Caco-2 (cell line): ENCODE measurements around the gene SAMSN1. TPM values are rescaled to one million over a fixed set of nuclear protein-coding genes. Genes with fewer than 3 reads are reported as not detected.

Experiments used
- BruUV-seq: library from RNA; stranded (reverse); fragments of 400-500 nt; replicated peaks from 2 replicates; lab custom pipeline; 2021; lab: Mats Ljungman, UMichigan
- CTCF ChIA-PET: fragments of 300-600 bp; sonication (Branson Sonifier 250); formaldehyde crosslinking; loops from one replicate; lab custom pipeline; 2022; ENCODE audit warnings: antibody characterized with exemption; lab: Charles Lee
- POLR2A ChIA-PET: fragments of 300-600 bp; sonication (Branson Sonifier 250); formaldehyde crosslinking; loops from one replicate; lab custom pipeline; 2022; ENCODE audit warnings: antibody characterized with exemption; lab: Charles Lee
- DNase-seq, 2 experiments: peaks; one replicate each; pipeline versions ENCODE4 v3.0.0 to v3.0.0-alpha.2; 2020 to 2022
- H3K27me3 ChIP-seq: replicated peaks from 2 replicates; pipeline ENCODE4 v1.6.0; 2011; ENCODE audit warnings: low read length; ENCODE audit not compliant: control insufficient read depth, insufficient read depth
- H3K36me3 ChIP-seq: 2 replicates; pipeline ENCODE4 v1.5.1; 2011; ENCODE audit warnings: low read length; ENCODE audit not compliant: control insufficient read depth, insufficient read depth
- H3K4me1 ChIP-seq: fragments of 250-450 bp; sonication (Bioruptor Pico); 2 replicates; pipeline ENCODE4 v1.5.1; 2020; ENCODE audit warnings: mild to moderate bottlenecking
- H3K4me3 ChIP-seq: 2 replicates; pipeline ENCODE4 v1.5.1; 2011; ENCODE audit warnings: low read depth, mild to moderate bottlenecking, control low read depth, low read length
- H3K9me3 ChIP-seq: fragments of 250-450 bp; sonication (Bioruptor Pico); 2 replicates; pipeline ENCODE4 v1.5.1; 2020; ENCODE audit warnings: mild to moderate bottlenecking, moderate library complexity
- H3K27ac Mint-ChIP-seq: one replicate; pipeline ENCODE4 v1.8.0; 2022; ENCODE audit warnings: mixed read lengths; ENCODE audit not compliant: unreplicated experiment
- H3K27me3 Mint-ChIP-seq: one replicate; pipeline ENCODE4 v1.8.0; 2022; ENCODE audit warnings: mixed read lengths; ENCODE audit not compliant: insufficient read depth, unreplicated experiment
- H3K36me3 Mint-ChIP-seq: one replicate; pipeline ENCODE4 v1.8.0; 2022; ENCODE audit warnings: mild to moderate bottlenecking, mixed read lengths; ENCODE audit not compliant: insufficient read depth, unreplicated experiment
- H3K4me1 Mint-ChIP-seq: one replicate; pipeline ENCODE4 v1.8.0; 2022; ENCODE audit warnings: low read depth, mixed read lengths; ENCODE audit not compliant: unreplicated experiment
- H3K4me3 Mint-ChIP-seq: one replicate; pipeline ENCODE4 v1.8.0; 2022; ENCODE audit warnings: mild to moderate bottlenecking, moderate library complexity, mixed read lengths; ENCODE audit not compliant: unreplicated experiment
- H3K9me3 Mint-ChIP-seq: one replicate; pipeline ENCODE4 v1.8.0; 2022; ENCODE audit warnings: mixed read lengths; ENCODE audit not compliant: unreplicated experiment
- intact Hi-C: fragments of 100-400 bp; cut with micrococcal nuclease; formaldehyde crosslinking; loops from one replicate; pipeline ENCODE4 v1.10.0; 2022; ENCODE audit not compliant: unreplicated experiment
- total RNA-seq: library from RNA; stranded (reverse); gene quantifications from 2 replicates; pipeline ENCODE4 v1.2.3, GENCODE V29; 2022
- TF ChIP-seq, protein P1 (sequence below), 2 experiments: fragments of 200-600 bp in 1 of 2; IDR thresholded peaks; 1 replicate in 1 of 2; 2 replicates in 1 of 2; pipeline versions ENCODE4 v1.5.1 to v1.8.0; 2011 to 2022; ENCODE audit warnings: antibody characterized with exemption in 1 of 2, control low read depth in 1 of 2, inconsistent platforms in 1 of 2, low read depth in 1 of 2, low read length in 1 of 2, mild to moderate bottlenecking in 1 of 2, moderate library complexity in 1 of 2; ENCODE audit not compliant: insufficient read depth in 1 of 2, severe bottlenecking in 1 of 2, unreplicated experiment in 1 of 2

SAMSN1 gene
- total RNA-seq, 1 experiment from 2014 or later = not detected

- H3K4me1 Mint-ChIP-seq = no peaks in the 10 kb centered on the region
- Histone ChIP-seq H3K4me1 (no peaks in the 10 kb centered on the region), H3K4me3 (no peak overlapping the region), H3K36me3 (no peaks in the 10 kb centered on the region), H3K27me3 (no peaks in the 10 kb centered on the region), H3K9me3 (no peaks in the 10 kb centered on the region)
- POLR2A ChIA-PET = no interaction called here
- H3K27ac Mint-ChIP-seq = no peak overlapping the region
- CTCF ChIA-PET = no interaction called here
- H3K4me3 Mint-ChIP-seq = no peak overlapping the region
- DNase-seq = no peak
- TF ChIP-seq, protein P1, sequence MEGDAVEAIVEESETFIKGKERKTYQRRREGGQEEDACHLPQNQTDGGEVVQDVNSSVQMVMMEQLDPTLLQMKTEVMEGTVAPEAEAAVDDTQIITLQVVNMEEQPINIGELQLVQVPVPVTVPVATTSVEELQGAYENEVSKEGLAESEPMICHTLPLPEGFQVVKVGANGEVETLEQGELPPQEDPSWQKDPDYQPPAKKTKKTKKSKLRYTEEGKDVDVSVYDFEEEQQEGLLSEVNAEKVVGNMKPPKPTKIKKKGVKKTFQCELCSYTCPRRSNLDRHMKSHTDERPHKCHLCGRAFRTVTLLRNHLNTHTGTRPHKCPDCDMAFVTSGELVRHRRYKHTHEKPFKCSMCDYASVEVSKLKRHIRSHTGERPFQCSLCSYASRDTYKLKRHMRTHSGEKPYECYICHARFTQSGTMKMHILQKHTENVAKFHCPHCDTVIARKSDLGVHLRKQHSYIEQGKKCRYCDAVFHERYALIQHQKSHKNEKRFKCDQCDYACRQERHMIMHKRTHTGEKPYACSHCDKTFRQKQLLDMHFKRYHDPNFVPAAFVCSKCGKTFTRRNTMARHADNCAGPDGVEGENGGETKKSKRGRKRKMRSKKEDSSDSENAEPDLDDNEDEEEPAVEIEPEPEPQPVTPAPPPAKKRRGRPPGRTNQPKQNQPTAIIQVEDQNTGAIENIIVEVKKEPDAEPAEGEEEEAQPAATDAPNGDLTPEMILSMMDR (IDR thresholded peaks at IDR 0.05; ENCODE audit: insufficient read depth in 1 of 2, low read depth in 1 of 2, low read length in 1 of 2, severe bottlenecking in 1 of 2, unreplicated experiment in 1 of 2) = no peak
- no peaks in the 10 kb centered on the region for H3K27me3 Mint-ChIP-seq
- intact Hi-C loops = no loop called here
- no peaks in the 10 kb centered on the region for H3K9me3 Mint-ChIP-seq
- no TSS peak for BruUV-seq
- no peaks in the 10 kb centered on the region for H3K36me3 Mint-ChIP-seq
Measured at GRCh38 chr21:14585122-14585521, 39.0 kb upstream of the SAMSN1 start.

DNA sequence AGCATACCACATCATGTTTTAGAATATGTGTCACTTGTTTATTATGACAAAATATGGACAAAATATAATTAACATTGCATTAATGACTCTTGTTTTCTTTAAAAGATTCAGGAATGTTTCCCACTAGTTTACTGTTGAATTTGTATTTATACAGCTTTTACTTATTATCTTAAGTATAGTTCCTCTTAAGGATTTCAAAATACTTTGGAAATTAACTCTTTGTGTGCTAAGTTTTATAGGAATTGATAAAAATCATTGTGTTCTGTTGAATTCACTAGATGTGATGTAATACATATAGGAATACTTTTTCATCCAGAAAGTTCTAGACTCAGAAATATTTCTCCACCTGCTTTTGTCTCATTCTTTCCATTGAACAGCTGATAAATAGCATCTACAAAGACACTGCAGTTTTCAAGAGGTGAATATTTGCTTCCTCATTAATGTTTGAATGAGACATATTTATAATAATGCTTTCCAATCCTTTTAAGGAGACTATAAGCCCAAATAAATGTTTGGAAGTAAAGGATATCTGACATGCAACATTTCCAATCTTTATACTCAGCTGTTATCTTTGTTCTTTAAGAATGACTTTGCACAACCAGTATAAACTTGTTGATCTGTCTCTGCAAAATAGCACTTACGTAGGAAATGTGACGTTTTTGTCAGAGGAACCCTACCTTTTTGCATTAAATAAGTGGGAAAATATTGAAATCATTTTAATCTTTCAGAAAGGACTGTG, 38.4 kb upstream of the SAMSN1 start:
- Histone ChIP-seq H3K9me3 (no peaks in the 10 kb centered on the region), H3K4me1 (no peaks in the 10 kb centered on the region), H3K36me3 (no peaks in the 10 kb centered on the region), H3K27me3 (no peaks in the 10 kb centered on the region), H3K4me3 (no peak overlapping the region)
- DNase-seq = no peak
- CTCF ChIA-PET = no interaction called here
- no TSS peak for BruUV-seq
- POLR2A ChIA-PET = no interaction called here
- H3K4me1 Mint-ChIP-seq = no peaks in the 10 kb centered on the region
- no peaks in the 10 kb centered on the region for H3K27me3 Mint-ChIP-seq
- no peaks in the 10 kb centered on the region for H3K9me3 Mint-ChIP-seq
- intact Hi-C loops = no loop called here
- no peak overlapping the region for H3K4me3 Mint-ChIP-seq
- TF ChIP-seq, protein P1 (IDR thresholded peaks at IDR 0.05; ENCODE audit: insufficient read depth in 1 of 2, low read depth in 1 of 2, low read length in 1 of 2, severe bottlenecking in 1 of 2, unreplicated experiment in 1 of 2) = no peak
- H3K27ac Mint-ChIP-seq = no peak overlapping the region
- no peaks in the 10 kb centered on the region for H3K36me3 Mint-ChIP-seq

DNA sequence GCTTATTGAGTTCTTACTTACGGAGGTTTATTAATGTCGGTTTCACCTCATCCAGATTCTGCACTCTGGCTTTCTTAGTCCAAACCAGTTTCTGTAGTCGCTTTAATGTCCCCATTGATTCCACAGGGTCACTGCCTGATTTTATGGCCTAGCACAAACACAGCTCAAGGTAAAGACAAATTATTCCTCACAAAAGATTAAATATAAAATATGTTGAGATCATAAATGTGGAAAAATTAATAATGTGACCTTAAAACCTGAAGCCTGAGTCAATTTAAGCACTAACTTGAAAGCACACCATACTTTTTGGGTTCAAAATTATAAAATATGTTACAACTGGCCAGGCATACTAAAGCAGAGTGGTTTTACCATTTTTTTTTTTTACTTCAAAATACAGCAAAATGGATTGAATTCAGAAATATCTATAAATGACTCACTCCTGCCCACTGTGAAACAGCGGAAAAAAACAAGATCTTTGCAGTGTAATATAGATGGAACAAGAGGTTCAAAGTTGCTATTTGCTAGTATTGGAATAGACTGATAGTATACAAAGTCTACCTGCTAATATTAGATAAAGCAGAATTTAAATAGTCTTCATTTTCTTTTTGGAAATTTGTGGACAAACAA, 37.6 kb upstream of the SAMSN1 start:
- BruUV-seq = no TSS peak
- H3K9me3 Mint-ChIP-seq = no peaks in the 10 kb centered on the region
- no peaks in the 10 kb centered on the region for H3K36me3 Mint-ChIP-seq
- no peaks in the 10 kb centered on the region for H3K27me3 ChIP-seq
- no peak overlapping the region for H3K4me3 Mint-ChIP-seq
- TF ChIP-seq, protein P1 (IDR thresholded peaks at IDR 0.05; ENCODE audit: insufficient read depth in 1 of 2, low read depth in 1 of 2, low read length in 1 of 2, severe bottlenecking in 1 of 2, unreplicated experiment in 1 of 2) = no peak
- intact Hi-C loops = no loop called here
- no peak overlapping the region for H3K27ac Mint-ChIP-seq
- ChIA-PET CTCF (no interaction called here), POLR2A (no interaction called here)
- H3K4me1 ChIP-seq = no peaks in the 10 kb centered on the region
- no peaks in the 10 kb centered on the region for H3K36me3 ChIP-seq
- H3K4me1 Mint-ChIP-seq = no peaks in the 10 kb centered on the region
- no peak for DNase-seq
- no peaks in the 10 kb centered on the region for H3K27me3 Mint-ChIP-seq
- H3K9me3 ChIP-seq = no peaks in the 10 kb centered on the region
- no peak overlapping the region for H3K4me3 ChIP-seq
